ENCODE measurements around the gene CENPP. TPM values are rescaled to one million over a fixed set of nuclear protein-coding genes. Genes with fewer than 3 reads are reported as not detected.

The CENPP gene
- total RNA-seq, 2 donors from 2014 or later = 0.78 to 2.3 TPM

DNA sequence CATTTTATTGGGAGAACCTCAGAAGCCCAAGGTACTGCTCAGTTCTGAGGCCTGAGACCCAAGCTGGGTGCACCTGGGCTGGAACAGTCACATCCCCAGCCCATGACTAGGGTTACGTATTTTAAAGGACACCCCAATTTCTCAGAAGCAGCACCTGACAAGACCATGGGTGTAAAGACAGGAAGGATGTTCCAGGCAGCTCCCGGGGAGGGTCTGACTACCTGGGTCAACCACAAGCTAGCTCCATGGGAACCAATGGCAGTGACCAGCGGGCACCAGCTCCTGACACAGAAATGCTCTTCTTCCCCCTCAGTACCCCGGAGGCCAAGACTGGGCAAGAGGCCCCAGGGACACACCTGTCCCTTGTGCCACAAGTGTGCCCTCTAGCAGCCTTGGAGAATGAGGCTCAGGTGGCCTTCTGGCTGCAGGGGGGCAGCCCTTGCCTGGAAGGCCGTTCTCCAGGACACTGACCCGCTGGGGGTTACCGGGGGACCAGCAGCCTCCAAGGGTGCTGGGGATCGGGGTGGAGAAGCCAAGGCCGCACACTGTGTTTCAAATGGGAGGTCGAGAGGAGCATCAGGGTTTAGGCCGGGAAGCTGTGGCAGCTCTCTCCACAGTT is 291.6 kb downstream of the CENPP start:
- ATAC-seq = no peak
- Histone ChIP-seq H3K36me3 (replicated peaks in 1 of 2; ENCODE audit: insufficient read depth in 1 of 2, low read depth in 2 of 2) (peaks cover 0 to 3% of the 10 kb centered on the region in 2 donors), H3K27me3 (no peaks in the 10 kb centered on the region), H3K4me3 (no peak overlapping the region), H3K27ac (peak overlapping the region in 2 of 4 donors; percentile 7 to 19), H3K9me3 (no peaks in the 10 kb centered on the region), H3K4me1 (peaks cover 11% of the 10 kb centered on the region)
- no peak for TF ChIP-seq POLR2A (IDR thresholded peaks at IDR 0.05)
- TF ChIP-seq, protein P1, sequence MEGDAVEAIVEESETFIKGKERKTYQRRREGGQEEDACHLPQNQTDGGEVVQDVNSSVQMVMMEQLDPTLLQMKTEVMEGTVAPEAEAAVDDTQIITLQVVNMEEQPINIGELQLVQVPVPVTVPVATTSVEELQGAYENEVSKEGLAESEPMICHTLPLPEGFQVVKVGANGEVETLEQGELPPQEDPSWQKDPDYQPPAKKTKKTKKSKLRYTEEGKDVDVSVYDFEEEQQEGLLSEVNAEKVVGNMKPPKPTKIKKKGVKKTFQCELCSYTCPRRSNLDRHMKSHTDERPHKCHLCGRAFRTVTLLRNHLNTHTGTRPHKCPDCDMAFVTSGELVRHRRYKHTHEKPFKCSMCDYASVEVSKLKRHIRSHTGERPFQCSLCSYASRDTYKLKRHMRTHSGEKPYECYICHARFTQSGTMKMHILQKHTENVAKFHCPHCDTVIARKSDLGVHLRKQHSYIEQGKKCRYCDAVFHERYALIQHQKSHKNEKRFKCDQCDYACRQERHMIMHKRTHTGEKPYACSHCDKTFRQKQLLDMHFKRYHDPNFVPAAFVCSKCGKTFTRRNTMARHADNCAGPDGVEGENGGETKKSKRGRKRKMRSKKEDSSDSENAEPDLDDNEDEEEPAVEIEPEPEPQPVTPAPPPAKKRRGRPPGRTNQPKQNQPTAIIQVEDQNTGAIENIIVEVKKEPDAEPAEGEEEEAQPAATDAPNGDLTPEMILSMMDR (IDR thresholded peaks at IDR 0.05) = no peak
- DNase-seq = no peak
- WGBS, 2 donors = 87 to 92% methylated on average over 7 to 11 of the region's 11 CpGs
- intact Hi-C loops (cut with DNase I) = no loop called here

DNA sequence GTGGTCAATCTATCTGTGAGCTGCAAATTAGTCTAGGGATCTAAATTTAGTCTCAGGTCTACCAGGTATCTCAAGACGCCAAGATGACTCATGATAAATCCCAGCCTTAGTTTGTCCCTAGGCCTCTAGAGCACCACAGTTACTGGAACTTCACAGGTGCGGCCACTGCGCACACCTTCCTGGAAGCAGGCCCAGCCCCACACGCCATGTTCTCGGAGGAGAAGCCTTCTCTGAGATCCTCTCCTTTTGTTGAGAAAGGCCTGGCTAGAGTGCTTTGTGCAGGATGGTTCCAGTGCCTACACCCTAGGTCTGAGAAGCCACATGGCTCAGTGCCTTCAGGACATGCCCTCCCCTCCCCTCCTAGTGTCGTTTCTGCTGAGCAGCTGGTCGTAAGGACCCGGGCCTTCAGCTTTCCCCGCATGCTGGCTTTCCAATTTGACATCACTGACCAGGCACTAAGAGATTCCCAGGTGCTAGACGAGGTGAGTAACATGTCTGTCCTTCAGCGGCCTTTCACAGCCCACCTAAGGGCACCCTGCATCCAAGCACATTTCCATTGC is 292.3 kb downstream of the CENPP start:
- 77 to 82% methylated on average over 10 to 11 of the region's 11 CpGs for WGBS, 2 donors
- intact Hi-C loops (cut with DNase I) = no loop called here

DNA sequence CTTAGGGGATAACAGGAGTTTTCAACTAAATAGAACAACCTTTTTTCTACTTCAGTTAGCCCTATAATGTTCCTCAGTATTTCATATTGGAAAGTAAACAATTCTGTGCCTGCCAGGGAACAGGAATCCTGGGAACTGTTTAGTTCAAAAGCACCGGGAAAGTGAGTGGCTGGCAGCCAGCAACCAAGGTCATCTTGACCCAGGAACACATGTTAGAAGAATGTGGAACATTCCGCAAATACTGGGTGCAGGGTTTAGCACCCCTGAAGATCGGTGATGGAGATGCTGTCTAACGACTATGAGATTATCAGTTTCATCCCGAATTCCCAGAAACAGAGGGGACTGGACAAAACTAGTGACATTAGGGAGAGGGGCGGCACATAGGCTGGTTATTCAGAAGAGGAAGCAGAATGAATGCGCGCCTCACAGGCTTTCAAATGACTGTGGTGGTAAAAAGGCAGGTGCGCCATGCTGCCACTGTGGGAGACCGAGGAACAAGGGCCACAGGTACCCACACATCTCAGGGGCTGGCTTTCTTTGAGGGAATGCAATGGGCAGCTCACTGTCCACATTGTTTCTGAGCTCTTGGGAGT is 293.0 kb downstream of the CENPP start:
- no peak for TF ChIP-seq POLR2A (IDR thresholded peaks at IDR 0.05)
- TF ChIP-seq, protein P1 (IDR thresholded peaks at IDR 0.05) = no peak
- ATAC-seq = no peak
- WGBS, 2 donors = 58 to 63% methylated on average over 10 of the region's 10 CpGs
- intact Hi-C loops (cut with DNase I) = no loop called here
- DNase-seq = peak; percentile 38 to 71 (median 52)
- H3K27ac ChIP-seq = peak overlapping the region in 1 of 4 donors; percentile 7
- peaks cover 0 to 3% of the 10 kb centered on the region in 2 donors for H3K36me3 ChIP-seq (replicated peaks in 1 of 2; ENCODE audit: insufficient read depth in 1 of 2, low read depth in 2 of 2)
- no peaks in the 10 kb centered on the region for H3K9me3 ChIP-seq
- H3K4me3 ChIP-seq = no peak overlapping the region
- peaks cover 11% of the 10 kb centered on the region for H3K4me1 ChIP-seq
- H3K27me3 ChIP-seq = no peaks in the 10 kb centered on the region

More for the DNA sequence above, 292.3 kb downstream of the CENPP start:
- peak overlapping the region in 2 of 4 donors; percentile 2 to 7 for H3K27ac ChIP-seq
- no peaks in the 10 kb centered on the region for H3K27me3 ChIP-seq
- DNase-seq = no peak
- peaks cover 0 to 3% of the 10 kb centered on the region in 2 donors for H3K36me3 ChIP-seq (replicated peaks in 1 of 2; ENCODE audit: insufficient read depth in 1 of 2, low read depth in 2 of 2)
- H3K9me3 ChIP-seq = no peaks in the 10 kb centered on the region
- TF ChIP-seq POLR2A (IDR thresholded peaks at IDR 0.05) = no peak
- TF ChIP-seq, protein P1 (IDR thresholded peaks at IDR 0.05) = no peak
- H3K4me3 ChIP-seq = no peak overlapping the region
- H3K4me1 ChIP-seq = peaks cover 11% of the 10 kb centered on the region
- ATAC-seq = no peak

DNA sequence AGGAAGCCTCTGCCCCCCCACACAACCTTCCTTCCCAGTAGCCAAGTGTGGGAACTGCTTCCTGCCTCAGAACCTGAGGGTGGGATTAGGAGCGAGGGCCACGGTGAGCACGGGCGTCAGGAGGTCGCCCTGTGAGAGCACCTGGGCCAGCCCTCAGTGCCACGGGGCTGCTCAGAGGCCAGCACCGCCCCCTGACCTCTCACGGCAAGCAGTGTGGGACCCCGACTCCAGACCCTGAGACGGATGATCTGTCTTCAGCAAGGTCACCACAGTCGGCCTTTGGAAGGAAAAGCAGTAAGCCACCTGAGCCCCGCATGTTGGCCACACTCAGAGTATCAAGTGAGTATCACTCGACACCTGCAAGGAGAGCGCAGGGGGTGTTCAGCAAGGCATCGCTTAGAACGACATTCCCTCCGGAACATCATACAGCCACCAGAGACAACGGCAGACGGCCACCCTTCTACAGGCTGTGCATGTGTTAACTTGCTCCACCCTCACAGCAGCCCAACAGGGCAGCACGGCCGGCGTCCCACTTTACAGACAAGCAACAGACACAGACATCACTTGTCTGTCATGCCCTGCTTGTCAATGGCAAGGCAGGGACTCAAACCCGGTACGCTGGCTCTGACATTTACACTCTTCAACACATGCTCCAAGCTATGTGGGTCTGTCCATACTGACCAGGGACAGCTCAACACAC is 294.0 kb downstream of the CENPP start:
- TF ChIP-seq POLR2A (IDR thresholded peaks at IDR 0.05) = no peak
- TF ChIP-seq, protein P1 (IDR thresholded peaks at IDR 0.05) = no peak
- Histone ChIP-seq H3K4me3 (no peak overlapping the region), H3K4me1 (peaks cover 11% of the 10 kb centered on the region), H3K27me3 (no peaks in the 10 kb centered on the region), H3K27ac (no peak overlapping the region), H3K9me3 (no peaks in the 10 kb centered on the region), H3K36me3 (replicated peaks in 1 of 2; ENCODE audit: insufficient read depth in 1 of 2, low read depth in 2 of 2) (peaks cover 0 to 3% of the 10 kb centered on the region in 2 donors)
- WGBS, 2 donors = 79 to 94% methylated on average over 10 to 23 of the region's 24 CpGs
- no peak for ATAC-seq
- intact Hi-C loops (cut with DNase I) = no loop called here
- DNase-seq = no peak

Measured in body of pancreas (tissue), 4 donors.